GM12874 (cell line): Measurements from ENCODE around the gene WDR59.

Experiments
- CTCF ChIP-seq: IDR thresholded peaks from 2 replicates; pipeline ENCODE4 v1.5.1; 2011; ENCODE audit warnings: low read depth, mild to moderate bottlenecking, control low read depth, low read length, moderate library complexity; ENCODE audit not compliant: insufficient read depth

WDR59 gene

GRCh38 chr16:74836111-74836671 is 148.7 kb downstream of the WDR59 start:
- TF ChIP-seq CTCF = no peak

GRCh38 chr16:74832228-74832627 is 152.7 kb downstream of the WDR59 start:
- TF ChIP-seq CTCF = no peak

GRCh38 chr16:74831467-74831866 is 153.5 kb downstream of the WDR59 start:
- TF ChIP-seq CTCF = no peak

GRCh38 chr16:74830648-74831047 is 154.3 kb downstream of the WDR59 start:
- TF ChIP-seq CTCF = no peak

- TF ChIP-seq CTCF = no peak
Measured at GRCh38 chr16:74829637-74830036, 155.3 kb downstream of the WDR59 start.

- TF ChIP-seq CTCF = no peak
Measured at GRCh38 chr16:74825941-74826340, 159.0 kb downstream of the WDR59 start.

- TF ChIP-seq CTCF = no peak
Measured at GRCh38 chr16:74825016-74825415, 159.9 kb downstream of the WDR59 start.
